ENCODE results near the gene OPALIN.

The OPALIN gene

GRCh38 chr10:96365571-96365970 is 6.8 kb upstream of the OPALIN start:
- no peak for DNase-seq (ENCODE audit: extremely low read depth, low read depth)
- TF ChIP-seq CTCF (IDR thresholded peaks at IDR 0.05; ENCODE audit: low read depth, low read length): no peak

GRCh38 chr10:96360766-96361165 is 2.0 kb upstream of the OPALIN start:
- no peak for DNase-seq (ENCODE audit: extremely low read depth, low read depth)
- no peak for TF ChIP-seq CTCF (IDR thresholded peaks at IDR 0.05; ENCODE audit: low read depth, low read length)

GRCh38 chr10:96360331-96360730 is 1.5 kb upstream of the OPALIN start:
- no peak for DNase-seq (ENCODE audit: extremely low read depth, low read depth)
- no peak for TF ChIP-seq CTCF (IDR thresholded peaks at IDR 0.05; ENCODE audit: low read depth, low read length)

- TF ChIP-seq CTCF (IDR thresholded peaks at IDR 0.05; ENCODE audit: low read depth, low read length): no peak
- DNase-seq (ENCODE audit: extremely low read depth, low read depth): no peak
These were observed 814 bp upstream of the OPALIN start for GRCh38 chr10:96359616-96360015.

- TF ChIP-seq CTCF (IDR thresholded peaks at IDR 0.05; ENCODE audit: low read depth, low read length): no peak
- DNase-seq (ENCODE audit: extremely low read depth, low read depth): no peak
These were observed 1.7 kb downstream of the OPALIN start for GRCh38 chr10:96357038-96357620.

GRCh38 chr10:96352582-96352981 is 6.2 kb downstream of the OPALIN start:
- TF ChIP-seq CTCF (IDR thresholded peaks at IDR 0.05; ENCODE audit: low read depth, low read length): no peak
- no peak for DNase-seq (ENCODE audit: extremely low read depth, low read depth)

- no peak for TF ChIP-seq CTCF (IDR thresholded peaks at IDR 0.05; ENCODE audit: low read depth, low read length)
- no peak for DNase-seq (ENCODE audit: extremely low read depth, low read depth)
These were observed 6.8 kb downstream of the OPALIN start for GRCh38 chr10:96352027-96352426.
